NCI-H1930 (cell line): Measurements from ENCODE around the gene C1orf74.

Source experiments
- DNase-seq, 2 experiments: peaks; one replicate each; lab custom pipeline; 2025; lab: John Stamatoyannopoulos, UW

Gene C1orf74

GRCh38 chr1:209746451-209747165 lies 37.8 kb downstream of the C1orf74 start:
- no peak for DNase-seq

- no peak for DNase-seq
Observed at GRCh38 chr1:209743145-209743482, 41.2 kb downstream of the C1orf74 start.

GRCh38 chr1:209742409-209743144 lies 41.8 kb downstream of the C1orf74 start:
- no peak for DNase-seq

- DNase-seq: no peak
Observed at GRCh38 chr1:209741889-209742288, 42.5 kb downstream of the C1orf74 start.

- no peak for DNase-seq
Observed at GRCh38 chr1:209741193-209741592, 43.2 kb downstream of the C1orf74 start.

- no peak for DNase-seq
Observed at GRCh38 chr1:209738270-209738669, 46.1 kb downstream of the C1orf74 start.

GRCh38 chr1:209737118-209737505 lies 47.2 kb downstream of the C1orf74 start:
- no peak for DNase-seq

- no peak for DNase-seq
Observed at GRCh38 chr1:209736490-209737117, 47.8 kb downstream of the C1orf74 start.

GRCh38 chr1:209733409-209734192 lies 50.8 kb downstream of the C1orf74 start:
- no peak for DNase-seq

- DNase-seq: no peak
Observed at GRCh38 chr1:209732725-209733124, 51.6 kb downstream of the C1orf74 start.

GRCh38 chr1:209729436-209729835 lies 54.9 kb downstream of the C1orf74 start:
- no peak for DNase-seq
